HepG2 (cell line): ENCODE data around the gene SNX7. TPM values are rescaled to one million over a fixed set of nuclear protein-coding genes. Genes with fewer than 3 reads are reported as not detected.

Source experiments
- ATAC-seq: fragments of 200-7000 bp; cut with Tn5 transposase; 3 replicates; pipeline ENCODE4 v1.9.1; 2020; ENCODE audit warnings: mild to moderate bottlenecking, moderate library complexity
- BruUV-seq: library from RNA; stranded (reverse); fragments of 400-500 nt; replicated peaks from 2 replicates; lab custom pipeline; 2021; lab: Mats Ljungman, UMichigan
- CTCF ChIA-PET: fragments of 300-600 bp; formaldehyde crosslinking; extraction: SDS; loops from one replicate; lab custom pipeline; 2021; ENCODE audit warnings: low total read pairs, inconsistent platforms, low intra/inter-chr PET ratio; lab: Yijun Ruan, JAX
- POLR2A ChIA-PET: fragments of 350-600 bp; sonication (Branson Sonifier 250); formaldehyde crosslinking; loops from one replicate; lab custom pipeline; 2020; ENCODE audit warnings: antibody characterized with exemption, inconsistent platforms; lab: Yijun Ruan, JAX
- DNase-seq: peaks from one replicate; pipeline ENCODE4 v3.0.0-alpha.2; 2015; ENCODE audit warnings: low spot score
- FAIRE-seq: peaks from 3 replicates; lab custom pipeline; 2011; peaks lifted over from hg19 to GRCh38; lab: Jason Lieb, UNC
- H2AFZ ChIP-seq: one replicate; pipeline ENCODE4 v1.6.1; 2011; ENCODE audit warnings: low read length, inconsistent platforms
- H3K27ac ChIP-seq: fragments of 300-600 bp; 3 replicates; pipeline ENCODE4 v1.8.0; 2011; ENCODE audit warnings: mixed run types, mild to moderate bottlenecking, mixed read lengths, low read length, inconsistent platforms; ENCODE audit not compliant: insufficient read depth; ENCODE audit errors: extremely low read length
- H3K27me3 ChIP-seq, 2 experiments: fragments of 200-600 bp in 1 of 2; 2 replicates in 1 of 2; 3 replicates in 1 of 2; pipeline versions ENCODE4 v1.6.0 to v1.8.0; 2011; ENCODE audit warnings: low read length in 2 of 2, mild to moderate bottlenecking in 2 of 2, moderate library complexity in 2 of 2, inconsistent platforms in 1 of 2; ENCODE audit not compliant: insufficient read depth in 2 of 2, control insufficient read depth in 1 of 2
- H3K36me3 ChIP-seq, 2 experiments: fragments of 200-600 bp in 1 of 2; replicated peaks in 1 of 2; 2 replicates in 1 of 2; 3 replicates in 1 of 2; pipeline versions ENCODE4 v1.5.1 to v1.8.0; 2011; ENCODE audit warnings: low read length in 2 of 2, inconsistent platforms in 1 of 2; ENCODE audit not compliant: insufficient read depth in 2 of 2, control insufficient read depth in 1 of 2
- H3K4me1 ChIP-seq: 2 replicates; pipeline ENCODE4 v1.5.1; 2012; ENCODE audit warnings: low read length, inconsistent platforms; ENCODE audit not compliant: insufficient read depth
- H3K4me2 ChIP-seq: 2 replicates; pipeline ENCODE4 v1.6.0; 2011; ENCODE audit warnings: low read depth, low read length, inconsistent platforms
- H3K4me3 ChIP-seq, 3 experiments: fragments of 200-600 bp in 1 of 3; sonication (generic), shearing (Covaris generic) in 1 of 3; replicated peaks in 1 of 3; 2 replicates each; pipeline ENCODE4 v1.5.1; 2011 to 2016; ENCODE audit warnings: low read length in 3 of 3, inconsistent platforms in 2 of 3, low read depth in 2 of 3, mild to moderate bottlenecking in 2 of 3, control low read depth in 1 of 3, mixed read lengths in 1 of 3; ENCODE audit not compliant: insufficient read depth in 1 of 3
- H3K79me2 ChIP-seq: one replicate; pipeline ENCODE4 v1.6.1; 2011; ENCODE audit warnings: low read length, inconsistent platforms; ENCODE audit not compliant: insufficient read depth
- H3K9ac ChIP-seq: 2 replicates; pipeline ENCODE4 v1.6.0; 2011; ENCODE audit warnings: mild to moderate bottlenecking, low read depth, low read length, inconsistent platforms; ENCODE audit not compliant: insufficient read depth
- H3K9me3 ChIP-seq: 2 replicates; pipeline ENCODE4 v1.5.1; 2012; ENCODE audit warnings: mild to moderate bottlenecking, low read length
- H4K20me1 ChIP-seq: 2 replicates; pipeline ENCODE4 v1.6.0; 2011; ENCODE audit warnings: inconsistent platforms, mild to moderate bottlenecking, low read length, moderate library complexity; ENCODE audit not compliant: insufficient read depth
- CC2D1A ChIP-seq: sonication (generic); formaldehyde crosslinking; IDR thresholded peaks from 2 replicates; pipeline ENCODE4 v1.8.1; 2023; ENCODE audit warnings: mild to moderate bottlenecking, missing genetic modification reagents
- CREB1 ChIP-seq, 2 experiments: fragments of 450-650 bp in 1 of 2; IDR thresholded peaks; 2 replicates each; pipeline ENCODE4 v1.6.1; 2016 to 2017; ENCODE audit warnings: control low read depth in 1 of 2, mild to moderate bottlenecking in 1 of 2, missing compliant biosample characterization in 1 of 2, missing genetic modification characterization in 1 of 2
- HDAC1 ChIP-seq: sonication (generic); formaldehyde crosslinking; IDR thresholded peaks from 2 replicates; pipeline ENCODE4 v1.5.1; 2020; ENCODE audit warnings: mild to moderate bottlenecking, missing genetic modification reagents
- HOXA3 ChIP-seq: sonication (generic); formaldehyde crosslinking; IDR thresholded peaks from 2 replicates; pipeline ENCODE4 v1.5.0; 2020; ENCODE audit warnings: missing genetic modification reagents
- IKZF1 ChIP-seq: fragments of 450-650 bp; IDR thresholded peaks from 2 replicates; pipeline ENCODE4 v1.7.1; 2016
- SAP130 ChIP-seq: IDR thresholded peaks from 2 replicates; pipeline ENCODE4 v1.6.1; 2016; ENCODE audit warnings: low read depth
- SKI ChIP-seq: fragments of 450-650 bp; IDR thresholded peaks from one replicate; pipeline ENCODE4 v1.6.1; 2018; ENCODE audit warnings: mild to moderate bottlenecking; ENCODE audit not compliant: partially characterized antibody
- TOE1 ChIP-seq: sonication (generic); formaldehyde crosslinking; IDR thresholded peaks from 2 replicates; pipeline ENCODE4 v1.4.0; 2020; ENCODE audit warnings: mild to moderate bottlenecking, missing genetic modification reagents
- ZBTB20 ChIP-seq: sonication (generic); formaldehyde crosslinking; IDR thresholded peaks from 2 replicates; pipeline ENCODE4 v1.8.1; 2023; ENCODE audit warnings: missing genetic modification reagents, low read depth, mild to moderate bottlenecking, borderline replicate concordance
- ZNF333 ChIP-seq: sonication (generic); formaldehyde crosslinking; IDR thresholded peaks from 2 replicates; pipeline ENCODE4 v1.4.0; 2020; ENCODE audit warnings: mild to moderate bottlenecking, missing genetic modification reagents, borderline replicate concordance
- ZNF496 ChIP-seq: sonication (generic); formaldehyde crosslinking; IDR thresholded peaks from 2 replicates; pipeline ENCODE4 v1.8.1; 2023; ENCODE audit warnings: mild to moderate bottlenecking, moderate library complexity, missing genetic modification reagents; ENCODE audit not compliant: insufficient replicate concordance
- ZNF577 ChIP-seq: sonication (generic); formaldehyde crosslinking; IDR thresholded peaks from 2 replicates; pipeline ENCODE4 v1.4.0; 2020; ENCODE audit warnings: mild to moderate bottlenecking, low read depth, missing genetic modification reagents, borderline replicate concordance
- WGBS: methylation state at CpG from one replicate; pipeline ENCODE4 v1.1.6; 2017; ENCODE audit warnings: low lambda C conversion rate; 5-methylcytosine and 5-hydroxymethylcytosine counted together
- in situ Hi-C: cut with HindIII; loops from 2 replicates; pipeline ENCODE4 v1.10.0; 2017; ENCODE audit warnings: low pct_unique_long_range_greater_than_20kb; ENCODE audit not compliant: extremely low pct_ligation_motif_present
- intact Hi-C: fragments of 100-400 bp; cut with micrococcal nuclease; formaldehyde crosslinking; loops from one replicate; pipeline ENCODE4 v1.10.0; 2022; ENCODE audit not compliant: unreplicated experiment
- polyA plus RNA-seq, 8 experiments: library from polyadenylated mRNA; depleted of rRNA in 3 of 8; stranded (reverse) in 7 of 8; unstranded in 1 of 8; fragments of >200 nt; fragmentation: Illumina TruSeq in 4 of 8; extraction: Trizol in 4 of 8; gene quantifications; 2 replicates each; pipeline versions ENCODE4 v1.2.1 to v1.2.3, GENCODE V29; 2011 to 2016; ENCODE audit warnings: low read depth in 4 of 8, missing spikeins in 1 of 8, mixed read lengths in 1 of 8; ENCODE audit not compliant: insufficient read depth in 1 of 8
- total RNA-seq, 5 experiments: library from RNA; depleted of rRNA; stranded (reverse); fragments of >200 nt; fragmentation: Illumina TruSeq; extraction: Trizol; gene quantifications; 2 replicates each; pipeline ENCODE4 v1.2.3, GENCODE V29; 2016; ENCODE audit warnings: low read depth in 1 of 5
- TF ChIP-seq, protein P1 (sequence below): IDR thresholded peaks from 2 replicates; pipeline ENCODE4 v1.6.1; 2016
- TF ChIP-seq, protein P2 (sequence below): sonication (generic); formaldehyde crosslinking; IDR thresholded peaks from 2 replicates; pipeline ENCODE4 v1.4.0; 2020; ENCODE audit warnings: missing genetic modification reagents
- TF ChIP-seq, protein P3 (sequence below): sonication (generic); formaldehyde crosslinking; IDR thresholded peaks from 2 replicates; pipeline ENCODE4 v1.5.1; 2020; ENCODE audit warnings: missing genetic modification reagents, mild to moderate bottlenecking, borderline replicate concordance
- TF ChIP-seq, protein P4 (sequence below): sonication (generic); formaldehyde crosslinking; IDR thresholded peaks from 2 replicates; pipeline ENCODE4 v1.4.0; 2020; ENCODE audit warnings: missing genetic modification reagents; ENCODE audit errors: not compliant biosample characterization

Gene SNX7
- total and polyA plus RNA-seq, 2 of the 13 experiments (the other 11 are each of a cell fraction or from before 2014, with no cell fraction given), result 14.3 to 33.5 TPM

- Histone ChIP-seq H3K79me2 (no peaks in the 10 kb centered on the region), H3K4me3 (no peak overlapping the region), H3K9ac (no peak overlapping the region), H3K27me3 (no peaks in the 10 kb centered on the region), H3K4me1 (no peaks in the 10 kb centered on the region), H3K36me3 (no peaks in the 10 kb centered on the region), H3K27ac (no peak overlapping the region), H3K9me3 (no peaks in the 10 kb centered on the region), H4K20me1 (no peaks in the 10 kb centered on the region), H2AFZ (no peak overlapping the region), H3K4me2 (no peak overlapping the region)
- ChIA-PET CTCF (no interaction called here), POLR2A (no interaction called here)
- 92% methylated on average over 9 of the region's 9 CpGs for WGBS
- no peak for ATAC-seq
- no peak for DNase-seq
- no peak for FAIRE-seq
- no TSS peak for BruUV-seq
- intact Hi-C loops, result no loop called here
- in situ Hi-C loops, result no loop called here
- TF ChIP-seq HDAC1 (CRISPR knock-in tag) (no peak), SKI (no peak), SAP130 (CRISPR knock-in tag) (no peak), ZBTB20 (CRISPR knock-in tag) (no peak), IKZF1 (no peak), CREB1 (IDR thresholded peaks at IDR 0.05) (no peak), CREB1 (CRISPR knock-in tag; IDR thresholded peaks at IDR 0.05) (no peak), ZNF577 (CRISPR knock-in tag) (no peak), CC2D1A (CRISPR knock-in tag) (no peak), TOE1 (CRISPR knock-in tag) (no peak), ZNF496 (CRISPR knock-in tag) (no peak), HOXA3 (CRISPR knock-in tag) (no peak), ZNF333 (no peak)
- TF ChIP-seq, protein P1, sequence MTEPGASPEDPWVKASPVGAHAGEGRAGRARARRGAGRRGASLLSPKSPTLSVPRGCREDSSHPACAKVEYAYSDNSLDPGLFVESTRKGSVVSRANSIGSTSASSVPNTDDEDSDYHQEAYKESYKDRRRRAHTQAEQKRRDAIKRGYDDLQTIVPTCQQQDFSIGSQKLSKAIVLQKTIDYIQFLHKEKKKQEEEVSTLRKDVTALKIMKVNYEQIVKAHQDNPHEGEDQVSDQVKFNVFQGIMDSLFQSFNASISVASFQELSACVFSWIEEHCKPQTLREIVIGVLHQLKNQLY (CRISPR knock-in tag), result no peak
- TF ChIP-seq, protein P2, sequence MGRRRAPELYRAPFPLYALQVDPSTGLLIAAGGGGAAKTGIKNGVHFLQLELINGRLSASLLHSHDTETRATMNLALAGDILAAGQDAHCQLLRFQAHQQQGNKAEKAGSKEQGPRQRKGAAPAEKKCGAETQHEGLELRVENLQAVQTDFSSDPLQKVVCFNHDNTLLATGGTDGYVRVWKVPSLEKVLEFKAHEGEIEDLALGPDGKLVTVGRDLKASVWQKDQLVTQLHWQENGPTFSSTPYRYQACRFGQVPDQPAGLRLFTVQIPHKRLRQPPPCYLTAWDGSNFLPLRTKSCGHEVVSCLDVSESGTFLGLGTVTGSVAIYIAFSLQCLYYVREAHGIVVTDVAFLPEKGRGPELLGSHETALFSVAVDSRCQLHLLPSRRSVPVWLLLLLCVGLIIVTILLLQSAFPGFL (CRISPR knock-in tag), result no peak
- TF ChIP-seq, protein P3, sequence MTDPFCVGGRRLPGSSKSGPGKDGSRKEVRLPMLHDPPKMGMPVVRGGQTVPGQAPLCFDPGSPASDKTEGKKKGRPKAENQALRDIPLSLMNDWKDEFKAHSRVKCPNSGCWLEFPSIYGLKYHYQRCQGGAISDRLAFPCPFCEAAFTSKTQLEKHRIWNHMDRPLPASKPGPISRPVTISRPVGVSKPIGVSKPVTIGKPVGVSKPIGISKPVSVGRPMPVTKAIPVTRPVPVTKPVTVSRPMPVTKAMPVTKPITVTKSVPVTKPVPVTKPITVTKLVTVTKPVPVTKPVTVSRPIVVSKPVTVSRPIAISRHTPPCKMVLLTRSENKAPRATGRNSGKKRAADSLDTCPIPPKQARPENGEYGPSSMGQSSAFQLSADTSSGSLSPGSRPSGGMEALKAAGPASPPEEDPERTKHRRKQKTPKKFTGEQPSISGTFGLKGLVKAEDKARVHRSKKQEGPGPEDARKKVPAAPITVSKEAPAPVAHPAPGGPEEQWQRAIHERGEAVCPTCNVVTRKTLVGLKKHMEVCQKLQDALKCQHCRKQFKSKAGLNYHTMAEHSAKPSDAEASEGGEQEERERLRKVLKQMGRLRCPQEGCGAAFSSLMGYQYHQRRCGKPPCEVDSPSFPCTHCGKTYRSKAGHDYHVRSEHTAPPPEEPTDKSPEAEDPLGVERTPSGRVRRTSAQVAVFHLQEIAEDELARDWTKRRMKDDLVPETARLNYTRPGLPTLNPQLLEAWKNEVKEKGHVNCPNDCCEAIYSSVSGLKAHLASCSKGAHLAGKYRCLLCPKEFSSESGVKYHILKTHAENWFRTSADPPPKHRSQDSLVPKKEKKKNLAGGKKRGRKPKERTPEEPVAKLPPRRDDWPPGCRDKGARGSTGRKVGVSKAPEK (CRISPR knock-in tag), result no peak
- TF ChIP-seq, protein P4, sequence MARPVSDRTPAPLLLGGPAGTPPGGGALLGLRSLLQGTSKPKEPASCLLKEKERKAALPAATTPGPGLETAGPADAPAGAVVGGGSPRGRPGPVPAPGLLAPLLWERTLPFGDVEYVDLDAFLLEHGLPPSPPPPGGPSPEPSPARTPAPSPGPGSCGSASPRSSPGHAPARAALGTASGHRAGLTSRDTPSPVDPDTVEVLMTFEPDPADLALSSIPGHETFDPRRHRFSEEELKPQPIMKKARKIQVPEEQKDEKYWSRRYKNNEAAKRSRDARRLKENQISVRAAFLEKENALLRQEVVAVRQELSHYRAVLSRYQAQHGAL, result no peak
Observed at GRCh38 chr1:98732985-98733781, 71.7 kb downstream of the SNX7 start.
